ENCODE results near the gene SNX22.

SNX22 gene

GRCh38 chr15:64158363-64159134, 7.0 kb downstream of the SNX22 start:
- no peak for DNase-seq

- DNase-seq: no peak
These were observed 10.4 kb downstream of the SNX22 start for GRCh38 chr15:64161688-64162477.

GRCh38 chr15:64162478-64162868, 10.9 kb downstream of the SNX22 start:
- DNase-seq: no peak

- peak; percentile 99 for DNase-seq
These were observed 11.5 kb downstream of the SNX22 start, which contains the start of gene PPIB for GRCh38 chr15:64162869-64163658. PPIB (minus strand) TSS chr15:64163022; CDS start chr15:64162986, 36 bp downstream.

- DNase-seq: no peak
These were observed 12.3 kb downstream of the SNX22 start for GRCh38 chr15:64163659-64164362.

- DNase-seq: no peak
These were observed 12.9 kb downstream of the SNX22 start for GRCh38 chr15:64164436-64164835.

GRCh38 chr15:64166102-64166890, 14.8 kb downstream of the SNX22 start:
- no peak for DNase-seq

- no peak for DNase-seq
These were observed 28.8 kb downstream of the SNX22 start for GRCh38 chr15:64180235-64180824.

- DNase-seq: no peak
These were observed 31.4 kb downstream of the SNX22 start for GRCh38 chr15:64182859-64183370.

GRCh38 chr15:64185146-64185911, 33.8 kb downstream of the SNX22 start:
- DNase-seq: no peak

GRCh38 chr15:64187396-64188191, 36.1 kb downstream of the SNX22 start:
- peak; percentile 13 for DNase-seq

- no peak for DNase-seq
These were observed 40.7 kb downstream of the SNX22 start for GRCh38 chr15:64191971-64192830.

- DNase-seq: no peak
These were observed 42.4 kb downstream of the SNX22 start for GRCh38 chr15:64193971-64194370.

GRCh38 chr15:64197425-64197824, 45.9 kb downstream of the SNX22 start:
- no peak for DNase-seq

- no peak for DNase-seq
These were observed 53.7 kb downstream of the SNX22 start for GRCh38 chr15:64205202-64205601.

Measured in activated CD4-positive, alpha-beta T cell treated with anti-CD3 and anti-CD28 coated beads, Interleukin-2, Interleukin-6, amounts not matched to agents 100 ng/mL and 50 ng/mL, durations not matched to agents 16 hours and 8 hours (primary cell).